Muscle of arm (tissue), 12 donors: ENCODE measurements around the gene WDR74. TPM values are rescaled to one million over a fixed set of nuclear protein-coding genes. Genes with fewer than 3 reads are reported as not detected.
"Not testable (repeated sequence)": the region's sequence is repeated elsewhere in the genome, so short reads cannot be mapped to it uniquely, and the experiment has no call there.

ENCODE experiments used
- DNase-seq: peaks from one replicate; pipeline ENCODE4 v3.0.0-alpha.2; 2013
- polyA plus RNA-seq, 12 donors: library from polyadenylated mRNA; unstranded; fragments of 120-200 nt; gene quantifications; one replicate each; pipeline ENCODE4 v1.2.1, GENCODE V29; 2013; ENCODE audit not compliant: insufficient read length in 12 of 12

WDR74 gene
- polyA plus RNA-seq, 12 donors, result 19.1 to 36.6 (median 30.7) TPM; not detected in 1

DNA sequence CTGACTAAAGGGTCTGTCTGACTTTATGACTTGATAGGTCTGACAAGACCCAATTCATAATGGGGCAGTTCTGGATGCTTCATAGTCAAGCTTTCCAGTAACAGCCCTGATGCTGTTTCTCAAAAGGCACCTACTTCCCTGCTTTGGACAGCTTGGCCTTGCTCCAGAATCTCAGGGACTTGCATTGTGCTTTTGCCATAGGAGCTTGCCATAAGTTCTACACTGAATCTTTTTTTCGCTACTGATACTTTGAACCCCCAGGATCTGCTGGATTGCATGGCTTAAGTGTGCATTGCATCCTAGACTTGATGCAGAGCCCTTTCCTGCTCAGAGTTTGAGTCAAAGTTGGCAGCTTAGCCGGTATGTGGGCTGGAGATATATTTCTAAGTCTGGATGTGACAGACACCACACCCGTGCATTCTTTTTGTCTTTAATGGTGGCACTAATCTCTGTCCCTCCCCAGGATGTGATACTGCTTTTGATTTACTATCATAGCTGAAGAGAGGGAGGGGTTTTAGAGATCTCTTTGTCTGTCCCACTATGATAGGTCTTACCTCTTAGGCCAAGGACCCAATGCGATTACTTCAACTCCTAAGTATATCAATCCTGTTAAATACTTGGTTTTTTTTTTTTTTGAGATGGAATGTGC is 24.4 kb upstream of the WDR74 start:
- no peak for DNase-seq

DNA sequence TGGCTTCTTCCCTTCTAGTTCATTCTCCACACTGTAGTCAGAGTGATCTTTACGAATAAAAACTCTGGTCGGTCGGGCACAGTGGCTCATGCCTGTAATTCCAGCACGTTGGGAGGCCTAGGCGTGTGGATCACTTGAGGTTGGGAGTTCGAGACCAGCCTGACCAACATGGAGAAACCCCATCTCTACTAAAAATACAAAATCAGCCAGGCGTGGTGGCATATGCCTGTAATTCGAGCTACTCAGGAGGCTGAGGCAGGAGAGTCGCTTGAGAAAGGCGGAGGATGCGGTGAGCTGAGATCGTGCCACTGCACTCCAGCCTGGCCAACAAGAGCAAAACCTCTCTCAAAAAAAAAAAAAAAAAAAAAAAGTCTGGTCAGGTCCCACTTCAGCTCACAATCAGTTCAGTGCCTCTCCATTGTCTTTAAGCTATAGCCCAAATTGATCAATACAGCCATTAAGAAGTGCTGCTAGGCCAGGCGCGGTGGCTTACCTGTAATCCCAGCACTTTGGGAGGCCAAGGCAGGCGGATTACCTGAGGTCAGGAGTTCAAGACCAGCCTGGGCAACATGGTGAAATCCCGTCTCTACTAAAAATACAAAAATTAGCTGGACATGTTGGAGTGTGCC is 22.3 kb upstream of the WDR74 start:
- DNase-seq, result not testable (repeated sequence)

DNA sequence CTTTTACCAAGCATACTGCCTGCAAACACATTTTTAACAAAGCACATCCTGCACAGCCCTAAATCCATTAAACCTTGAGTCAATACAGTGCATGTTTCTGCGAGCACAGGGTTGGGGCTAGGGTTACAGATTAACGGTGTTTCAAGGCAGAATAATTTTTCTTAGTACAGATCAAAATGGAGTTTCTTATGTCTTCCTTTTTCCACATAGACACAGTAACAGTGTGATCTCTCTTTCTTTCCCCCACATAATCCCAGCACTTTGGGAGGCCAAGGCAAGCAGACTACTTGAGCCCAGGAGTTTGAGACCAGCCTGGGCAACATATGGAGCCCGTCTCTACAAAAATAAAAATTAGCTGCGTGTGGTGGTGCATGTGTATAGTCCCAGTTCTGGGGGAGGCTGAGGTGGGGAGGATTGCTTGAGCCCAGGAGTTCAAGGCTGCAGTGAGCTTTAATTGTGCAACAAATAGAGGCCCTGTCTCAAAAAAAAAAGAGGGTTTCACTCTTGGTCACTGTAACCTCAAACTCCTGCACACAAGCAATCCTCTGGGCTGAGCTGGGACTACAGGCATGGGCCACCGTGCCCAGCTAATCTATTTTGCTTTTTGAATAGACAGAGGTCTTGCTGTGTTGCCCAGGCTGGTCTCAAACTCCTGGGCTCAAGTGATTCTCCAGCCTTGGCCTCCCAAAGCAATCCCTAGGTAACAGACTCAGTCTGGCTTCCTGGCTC is 21.6 kb upstream of the WDR74 start:
- DNase-seq, result no peak

DNA sequence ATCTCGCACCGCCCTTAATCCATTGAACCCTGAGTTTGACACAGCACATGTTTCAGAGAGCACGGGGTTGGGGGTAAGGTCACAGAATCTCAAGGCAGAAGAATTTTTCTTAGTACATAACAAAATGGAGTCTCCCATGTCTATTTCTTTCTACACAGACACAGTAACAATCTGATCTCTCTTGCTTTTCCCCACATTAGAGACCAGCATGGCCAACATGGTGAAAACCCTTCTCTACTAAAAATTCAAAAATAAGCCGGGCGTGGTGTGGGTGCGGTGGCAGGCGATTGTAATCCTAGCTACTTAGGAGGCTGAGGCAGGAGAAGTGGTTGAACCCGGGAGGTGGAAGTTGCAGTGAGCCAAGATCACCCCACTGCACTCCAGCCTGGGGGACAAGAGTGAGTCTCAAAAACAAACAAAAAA is 19.9 kb upstream of the WDR74 start:
- DNase-seq, result not testable (repeated sequence)

DNA sequence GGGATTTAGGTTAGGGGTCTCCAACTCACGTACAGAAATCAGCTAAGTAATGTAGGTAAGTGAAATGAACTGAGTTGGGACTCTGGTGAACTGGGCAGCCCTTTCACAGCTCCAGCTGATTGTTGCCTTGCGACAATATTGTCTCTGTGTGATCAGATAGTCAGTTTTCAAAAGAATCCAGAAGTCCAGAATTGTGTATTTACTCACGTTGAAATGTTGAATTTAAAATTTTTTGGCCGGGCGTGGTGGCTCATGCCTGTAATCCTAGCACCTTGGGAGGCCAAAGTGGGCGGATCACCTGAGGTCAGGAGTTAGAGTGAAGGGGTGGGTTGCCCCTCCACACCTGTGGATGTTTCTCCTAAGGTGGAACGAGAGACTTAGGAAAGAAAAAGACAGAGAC is 18.8 kb upstream of the WDR74 start:
- no peak for DNase-seq

DNA sequence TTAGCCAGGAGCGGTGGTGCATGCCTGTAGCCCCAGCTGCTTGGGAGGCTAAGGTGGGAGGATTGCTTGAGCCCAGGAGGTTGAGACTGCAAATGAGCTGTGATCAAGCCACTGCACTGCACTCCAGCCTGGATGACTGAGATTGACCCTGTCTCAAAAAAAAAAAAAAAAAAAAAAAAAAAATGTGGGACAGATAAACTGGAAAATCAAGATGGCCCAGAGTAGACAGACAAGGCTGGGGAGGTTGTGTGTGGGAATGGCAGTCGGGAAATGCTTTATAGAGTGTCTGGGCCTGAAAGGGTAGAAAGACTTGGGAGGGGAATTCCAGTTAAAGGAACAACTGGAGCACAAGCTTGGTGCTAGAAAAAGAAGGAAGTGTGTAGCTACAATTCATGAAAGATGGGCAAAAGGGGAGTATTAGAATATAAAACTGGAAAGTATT is 18.2 kb upstream of the WDR74 start:
- no peak for DNase-seq

DNA sequence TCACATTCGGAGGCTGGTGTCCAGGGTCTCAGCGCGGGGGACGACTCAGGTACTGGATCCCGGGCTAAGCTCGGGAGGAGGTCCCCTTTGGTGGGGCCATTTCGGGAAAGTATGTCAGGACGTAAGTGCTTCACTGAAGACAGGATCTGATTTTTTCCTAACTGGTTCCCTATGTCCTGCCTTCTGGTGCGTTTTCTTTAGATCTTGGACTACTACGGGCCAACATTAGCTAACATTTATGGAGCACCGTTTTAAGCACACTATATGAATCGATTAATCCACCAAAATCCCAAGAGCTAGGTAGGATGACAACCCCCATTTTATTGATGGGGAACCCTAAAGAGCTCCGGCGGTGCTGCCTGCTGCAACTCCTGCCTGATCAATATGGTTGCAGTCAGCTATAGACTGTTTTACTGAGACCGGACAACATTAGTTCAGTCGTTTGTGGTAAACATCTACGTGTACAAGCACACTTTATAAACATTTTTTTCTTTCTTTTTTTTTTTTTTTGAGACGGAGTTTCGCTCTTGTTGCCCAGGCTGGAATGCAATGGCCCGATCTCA is 17.0 kb upstream of the WDR74 start:
- no peak for DNase-seq

DNA sequence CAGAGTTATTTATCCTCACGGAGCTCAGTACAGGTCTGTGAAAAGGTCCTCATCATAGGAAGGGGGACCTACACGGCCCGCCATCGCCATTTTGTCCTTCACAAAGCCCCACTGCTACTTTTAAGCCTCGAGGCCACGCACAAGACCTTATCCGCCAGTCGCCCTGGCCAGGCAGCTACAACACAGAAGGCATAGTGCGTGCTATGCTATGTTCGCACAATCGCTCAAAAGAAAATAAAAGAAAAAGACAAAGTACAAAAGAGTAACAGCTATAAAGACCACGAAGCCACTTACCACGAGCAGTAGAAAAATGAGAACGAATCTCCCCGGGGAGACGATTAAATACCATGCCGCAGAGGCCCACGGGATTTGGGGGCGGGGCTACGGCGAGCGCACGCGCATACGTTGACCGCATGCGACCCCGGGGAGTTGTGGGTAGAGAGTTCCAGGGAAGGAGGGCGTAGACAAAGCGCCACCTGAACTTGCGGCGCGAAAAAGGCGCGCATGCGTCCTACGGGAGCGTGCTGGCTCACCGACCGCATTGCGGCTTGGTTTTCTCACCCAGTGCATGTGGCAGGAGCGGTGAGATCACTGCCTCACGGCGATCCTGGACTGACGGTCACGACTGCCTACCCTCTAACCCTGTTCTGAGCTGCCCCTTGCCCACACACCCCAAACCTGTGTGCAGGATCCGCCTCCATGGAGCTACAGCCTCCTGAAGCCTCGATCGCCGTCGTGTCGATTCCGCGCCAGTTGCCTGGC is 16.4 kb upstream of the WDR74 start:
- peak; percentile 98 for DNase-seq

DNA sequence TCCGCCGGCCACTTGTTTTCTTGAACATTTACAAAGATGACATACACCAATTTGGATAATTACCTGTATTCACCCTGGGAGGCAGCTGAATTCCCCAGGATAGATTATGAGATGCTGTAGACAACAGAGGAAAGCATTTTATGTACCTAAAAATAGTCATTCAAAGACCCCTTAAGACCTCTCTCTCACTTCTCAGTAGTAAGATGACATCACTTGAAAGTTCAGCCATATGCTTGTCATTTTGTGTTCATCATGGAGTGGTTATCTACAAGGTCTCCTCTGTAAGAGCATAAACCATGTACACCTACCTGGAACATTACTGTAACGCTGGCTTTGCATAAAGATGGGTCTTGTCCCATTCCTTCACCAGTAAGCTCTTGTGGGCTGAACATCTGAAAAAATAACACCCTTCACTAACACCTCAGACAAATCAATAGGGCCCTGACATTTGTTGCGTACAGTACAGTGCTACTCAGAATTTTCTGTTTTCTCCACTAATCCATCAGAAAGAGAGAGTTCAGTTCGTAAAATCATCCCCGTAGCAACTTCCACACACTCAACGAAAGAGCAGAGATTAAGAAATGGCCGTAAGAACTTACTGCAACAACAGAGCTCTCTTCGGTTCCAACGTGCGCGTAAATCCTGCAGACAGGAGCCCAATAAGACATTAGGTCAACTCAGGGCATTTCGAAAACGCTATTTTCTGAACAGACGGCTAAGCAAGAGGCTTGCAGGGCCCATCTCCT is 15.6 kb upstream of the WDR74 start:
- DNase-seq, result no peak

DNA sequence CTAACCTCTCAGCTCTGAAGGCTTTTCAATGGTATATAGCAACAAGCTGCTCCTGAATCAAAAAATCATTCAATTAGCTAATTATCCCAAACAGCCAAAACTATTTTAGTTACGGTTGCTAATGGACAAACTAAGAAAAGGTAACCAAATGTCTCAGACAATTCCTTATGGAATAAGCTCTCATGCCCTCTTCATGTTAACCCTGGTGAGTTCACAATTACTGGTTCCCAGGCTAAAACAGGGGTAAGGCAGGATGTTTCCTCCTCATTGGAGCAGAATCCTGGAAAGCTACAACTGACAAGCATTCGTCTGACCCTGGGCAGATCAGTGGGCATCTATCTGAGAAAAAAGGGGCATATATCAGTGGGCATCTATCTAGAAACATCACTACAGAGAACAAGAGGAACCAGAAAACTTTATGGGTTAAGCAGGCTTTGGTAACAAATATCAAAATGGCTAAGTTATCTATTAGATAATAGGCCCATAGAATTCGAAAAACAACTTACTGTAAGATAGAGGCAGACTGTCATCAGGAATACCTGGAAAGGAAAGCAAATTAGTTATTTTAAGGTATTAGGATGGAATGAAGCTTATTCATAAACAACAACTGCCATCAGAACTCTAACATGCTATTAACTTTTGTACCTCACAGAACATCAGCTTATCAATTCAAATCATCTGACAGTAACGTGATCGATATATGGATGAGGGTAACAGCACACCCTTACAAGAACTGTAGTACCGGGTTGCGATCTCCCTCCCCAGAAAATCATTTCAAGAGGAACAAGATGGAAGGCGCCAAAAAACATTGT is 14.8 kb upstream of the WDR74 start:
- no peak for DNase-seq

DNA sequence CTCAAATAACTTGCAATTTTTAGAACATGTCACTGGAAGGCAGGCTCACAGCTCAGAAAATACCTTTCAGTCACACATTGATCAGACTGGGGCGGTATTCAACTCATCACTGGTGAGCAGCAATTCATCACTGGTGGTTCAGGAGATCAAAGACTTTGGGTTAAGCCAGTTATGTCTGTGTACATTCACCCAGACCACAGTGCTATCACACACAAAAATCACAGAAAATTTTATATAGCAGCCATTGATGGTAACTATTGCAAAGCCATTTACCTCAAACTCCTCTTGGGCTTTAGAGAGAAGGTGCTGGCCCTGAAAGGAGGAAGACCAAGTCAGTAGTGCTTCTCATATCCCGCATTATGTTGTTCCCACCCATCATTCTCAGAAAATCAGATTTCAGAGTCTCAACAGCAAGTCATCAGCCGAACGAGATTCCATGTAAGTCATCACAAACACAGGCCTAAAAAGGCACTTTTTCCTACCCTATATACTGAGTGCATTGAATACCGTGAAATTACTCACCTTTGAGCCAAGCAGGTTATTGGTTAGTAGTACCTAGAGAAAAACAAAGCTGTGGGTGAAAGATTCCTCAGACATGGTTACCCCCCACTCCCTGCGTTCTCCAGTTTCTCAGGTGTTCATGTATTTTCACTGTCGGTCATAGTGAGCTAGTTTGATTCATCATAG is 14.0 kb upstream of the WDR74 start:
- DNase-seq, result no peak

DNA sequence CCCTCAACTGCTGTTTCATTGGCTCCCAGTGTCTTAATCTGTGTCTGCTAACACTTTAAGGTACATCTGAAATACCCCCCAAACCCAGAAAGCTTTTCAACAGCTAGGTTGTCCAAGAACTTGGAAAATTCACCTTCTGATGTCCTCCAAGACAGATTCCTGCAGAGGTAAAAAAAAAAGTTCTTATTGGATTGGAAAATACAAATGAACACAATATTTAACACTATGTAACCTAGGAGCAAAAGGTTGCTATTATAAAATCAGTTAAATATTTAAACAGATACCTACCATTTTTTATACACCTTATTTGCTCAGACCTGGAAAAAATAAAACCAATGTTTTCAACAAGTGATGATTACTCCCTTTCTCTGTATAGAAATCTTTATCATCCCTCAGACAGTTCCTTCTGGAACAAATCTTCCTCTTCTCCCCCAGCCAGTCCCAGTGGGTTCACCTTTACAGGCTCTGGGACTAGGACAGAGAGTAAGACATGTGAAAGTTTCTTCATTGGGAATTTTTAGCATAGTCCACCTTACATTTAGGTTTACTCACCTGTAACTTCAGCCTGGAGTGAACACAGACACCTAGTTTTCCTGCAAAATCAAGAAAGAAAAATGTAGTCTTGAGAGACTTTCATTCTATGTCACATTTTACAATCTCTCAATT is 13.3 kb upstream of the WDR74 start:
- no peak for DNase-seq

DNA sequence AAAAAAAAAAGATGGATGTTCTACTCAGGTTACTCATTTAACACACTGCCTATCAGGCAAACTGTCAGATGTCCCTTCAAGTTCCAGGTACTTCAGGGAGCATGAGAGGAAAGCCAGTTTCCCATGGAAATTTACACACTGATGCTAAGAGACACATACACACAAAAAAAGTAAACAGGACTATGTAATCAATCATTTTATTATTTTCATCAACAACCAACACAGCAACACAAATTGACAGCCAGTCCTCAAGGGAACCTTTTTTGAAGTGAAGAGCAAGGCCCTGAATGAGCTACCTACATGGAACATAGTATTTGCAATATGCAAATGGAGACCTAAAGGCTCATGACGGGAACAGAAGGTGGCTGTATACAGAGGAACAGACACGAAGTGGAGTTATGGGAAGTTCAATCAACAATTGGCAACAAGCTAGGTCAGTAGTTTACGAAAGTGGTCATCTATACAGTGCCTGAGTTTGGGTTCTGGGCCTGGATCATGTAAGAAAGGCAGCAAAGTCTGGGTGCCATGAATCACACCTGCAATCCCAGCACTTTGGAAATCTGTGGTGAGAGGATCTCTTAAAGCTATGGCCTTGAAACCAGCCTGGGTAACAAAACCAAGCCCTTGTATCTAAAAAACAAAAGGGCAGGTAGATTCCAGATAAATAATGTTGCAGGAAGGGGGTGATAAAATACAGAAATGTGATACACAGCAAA is 12.6 kb upstream of the WDR74 start:
- DNase-seq, result no peak

DNA sequence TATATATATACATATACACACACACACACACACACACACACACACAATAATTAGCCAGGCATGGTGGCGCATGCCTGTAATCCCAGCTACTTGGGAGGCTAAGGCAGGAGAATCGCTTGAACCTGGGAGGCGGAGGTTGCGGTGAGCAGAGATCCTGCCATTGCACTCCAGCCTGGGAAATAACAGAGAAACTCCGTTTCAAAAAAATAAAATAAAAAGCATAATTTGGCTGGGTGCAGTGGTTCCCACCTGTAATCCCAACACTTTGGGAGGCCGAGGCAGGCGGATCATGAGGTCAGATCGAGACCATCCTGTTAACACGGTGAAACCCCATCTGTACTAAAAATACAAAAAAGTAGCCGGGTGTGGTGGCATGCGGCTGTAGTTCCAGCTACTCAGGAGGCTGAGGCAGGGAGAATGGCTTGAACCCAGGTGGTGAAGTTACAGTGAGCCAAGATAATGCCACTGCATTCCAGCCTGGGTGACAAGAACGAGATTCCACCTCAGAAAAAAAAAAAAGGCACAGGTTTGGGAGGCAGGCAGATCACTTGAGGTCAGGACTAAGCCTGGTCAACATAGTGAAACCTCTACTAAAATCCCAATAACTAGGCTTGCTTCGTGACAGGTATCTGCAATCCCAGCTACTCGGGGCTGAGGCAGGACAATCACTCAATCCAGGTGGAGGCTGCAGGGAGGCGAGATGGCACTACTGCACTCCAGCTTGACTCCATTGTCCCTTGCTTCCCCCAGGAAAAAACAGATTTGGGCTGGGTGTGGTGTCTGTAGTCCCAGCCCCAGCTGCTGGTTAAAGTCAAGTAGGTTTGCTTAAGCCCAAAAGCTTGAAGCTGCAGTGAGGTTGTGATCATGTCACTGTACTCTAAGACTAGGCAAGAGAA is 11.8 kb upstream of the WDR74 start:
- DNase-seq, result no peak

DNA sequence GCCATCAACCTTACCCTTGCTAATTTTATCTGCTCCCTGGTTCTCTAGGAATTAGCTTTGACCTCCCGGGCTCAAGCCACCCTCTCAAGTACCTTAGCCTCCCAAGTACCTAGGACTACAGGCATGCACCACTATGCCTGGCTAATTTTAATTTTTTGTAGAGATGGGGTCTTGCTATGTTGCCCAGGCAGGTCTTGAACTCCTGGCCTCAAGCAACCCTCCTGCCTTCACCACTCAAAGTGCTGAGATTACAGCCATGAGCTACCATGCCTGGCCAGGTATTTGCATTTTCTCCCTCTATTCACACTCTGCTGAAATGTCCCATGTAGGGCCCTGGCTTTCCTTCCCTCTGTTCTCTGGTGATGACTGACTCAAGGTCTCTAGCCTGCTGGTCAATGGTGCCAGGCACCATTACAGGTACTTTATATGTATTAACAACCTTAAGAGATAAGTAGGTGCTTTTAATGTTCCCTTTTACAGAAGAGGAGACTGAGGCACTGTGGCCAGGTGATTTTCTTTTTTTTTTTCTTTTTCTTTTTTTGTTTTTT is 8.5 kb upstream of the WDR74 start:
- no peak for DNase-seq

DNA sequence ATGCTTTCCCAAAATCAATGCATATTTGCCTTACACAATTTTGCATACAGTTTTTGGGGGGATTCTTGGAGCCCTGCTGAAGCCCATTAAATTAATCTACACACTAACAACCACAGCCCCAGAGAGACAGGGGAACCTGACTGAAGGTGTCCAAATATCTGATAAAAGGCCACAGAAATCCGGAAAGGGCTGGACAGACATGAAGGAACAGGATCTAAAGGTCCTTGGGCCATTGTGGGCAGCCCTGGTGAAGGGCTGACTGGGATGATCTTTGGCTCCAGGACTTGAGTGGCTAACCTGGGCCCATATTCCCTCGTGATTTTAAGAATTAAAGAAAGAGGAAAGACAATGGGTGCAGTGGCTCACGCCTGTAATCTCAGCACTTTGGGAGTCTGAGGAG is 6.8 kb upstream of the WDR74 start:
- no peak for DNase-seq

DNA sequence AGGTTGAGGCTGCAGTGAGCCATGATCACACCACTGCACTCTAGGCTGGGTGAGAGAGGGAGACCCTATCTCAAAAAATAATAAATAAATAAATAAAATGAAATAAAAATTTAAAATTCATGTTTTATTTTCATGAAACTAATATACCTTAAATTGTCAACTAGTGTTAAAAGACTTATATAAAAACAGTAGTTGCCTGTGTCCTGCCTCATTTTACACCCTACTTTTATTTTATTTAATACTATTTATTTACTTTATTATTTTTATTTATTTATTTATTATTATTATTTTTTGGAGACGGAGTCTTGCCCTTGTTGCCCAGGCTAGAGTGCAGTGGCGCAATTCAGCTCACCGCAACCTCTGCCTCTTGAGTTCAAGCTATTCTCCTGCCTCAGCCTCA is 4.8 kb upstream of the WDR74 start:
- no peak for DNase-seq
